Glutamatergic neuron (in vitro differentiated cells): ENCODE measurements around the gene ABI1. TPM values are rescaled to one million over a fixed set of nuclear protein-coding genes. Genes with fewer than 3 reads are reported as not detected.
A peak's percentile ranks its signal among the peaks of the same experiment; 100 is the strongest.

Source experiments
- DNase-seq: peaks from one replicate; pipeline ENCODE4 v3.0.0; 2022
- H3K27ac Mint-ChIP-seq: one replicate; pipeline ENCODE4 v1.8.0; 2020; ENCODE audit warnings: mild to moderate bottlenecking, mixed read lengths, inconsistent platforms; ENCODE audit not compliant: unreplicated experiment
- H3K27me3 Mint-ChIP-seq: one replicate; pipeline ENCODE4 v1.8.0; 2020; ENCODE audit warnings: mild to moderate bottlenecking, moderate library complexity, mixed read lengths, inconsistent platforms; ENCODE audit not compliant: unreplicated experiment
- H3K36me3 Mint-ChIP-seq: one replicate; pipeline ENCODE4 v1.8.0; 2020; ENCODE audit warnings: mild to moderate bottlenecking, mixed read lengths, inconsistent platforms; ENCODE audit not compliant: unreplicated experiment
- H3K4me1 Mint-ChIP-seq: one replicate; pipeline ENCODE4 v1.8.0; 2020; ENCODE audit warnings: mild to moderate bottlenecking, low read depth, mixed read lengths, inconsistent platforms; ENCODE audit not compliant: unreplicated experiment
- H3K4me3 Mint-ChIP-seq: one replicate; pipeline ENCODE4 v1.8.0; 2020; ENCODE audit warnings: mild to moderate bottlenecking, mixed read lengths, inconsistent platforms; ENCODE audit not compliant: unreplicated experiment
- H3K9me3 Mint-ChIP-seq: one replicate; pipeline ENCODE4 v1.8.0; 2020; ENCODE audit warnings: mild to moderate bottlenecking, moderate library complexity, mixed read lengths, inconsistent platforms; ENCODE audit not compliant: unreplicated experiment
- total RNA-seq: library from RNA; stranded (reverse); fragmentation: NEBNext Ultra II Directional; extraction: Animal tissue kit (Norgen Biotek cat#: 25700); gene quantifications from one replicate; pipeline ENCODE4 v1.2.1, GENCODE V29; 2021; ENCODE audit not compliant: unreplicated experiment
- TF ChIP-seq, protein P1 (sequence below): fragments of 200-600 bp; sonication (generic); IDR thresholded peaks from one replicate; pipeline ENCODE4 v1.5.0; 2021; ENCODE audit not compliant: partially characterized antibody, unreplicated experiment

The ABI1 gene
- total RNA-seq, 1 donor from 2014 or later = 37.3 TPM

DNA sequence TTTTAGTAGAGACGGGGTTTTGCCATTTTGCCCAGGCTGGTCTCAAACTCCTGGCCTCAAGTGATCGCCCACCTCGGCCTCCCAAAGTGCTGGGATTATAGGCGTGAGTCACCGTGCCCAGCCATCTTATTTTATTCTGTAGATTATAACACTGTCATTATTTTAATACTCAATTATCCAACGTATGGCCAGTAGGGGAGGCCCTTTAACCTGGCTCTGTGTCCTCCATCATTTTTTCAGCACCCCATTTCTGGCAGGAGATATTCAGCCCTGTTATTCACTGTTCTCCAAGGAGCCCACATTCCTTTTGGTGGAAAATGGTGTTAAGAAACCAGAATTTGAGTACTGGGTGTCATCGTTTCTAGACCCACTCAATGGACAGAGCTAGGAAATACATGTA is 131.8 kb downstream of the ABI1 start:
- no peak overlapping the region for H3K4me3 Mint-ChIP-seq
- H3K27me3 Mint-ChIP-seq = peaks cover 2% of the 10 kb centered on the region
- H3K4me1 Mint-ChIP-seq = peaks cover 6% of the 10 kb centered on the region
- DNase-seq = no peak
- no peak overlapping the region for H3K27ac Mint-ChIP-seq
- TF ChIP-seq, protein P1, sequence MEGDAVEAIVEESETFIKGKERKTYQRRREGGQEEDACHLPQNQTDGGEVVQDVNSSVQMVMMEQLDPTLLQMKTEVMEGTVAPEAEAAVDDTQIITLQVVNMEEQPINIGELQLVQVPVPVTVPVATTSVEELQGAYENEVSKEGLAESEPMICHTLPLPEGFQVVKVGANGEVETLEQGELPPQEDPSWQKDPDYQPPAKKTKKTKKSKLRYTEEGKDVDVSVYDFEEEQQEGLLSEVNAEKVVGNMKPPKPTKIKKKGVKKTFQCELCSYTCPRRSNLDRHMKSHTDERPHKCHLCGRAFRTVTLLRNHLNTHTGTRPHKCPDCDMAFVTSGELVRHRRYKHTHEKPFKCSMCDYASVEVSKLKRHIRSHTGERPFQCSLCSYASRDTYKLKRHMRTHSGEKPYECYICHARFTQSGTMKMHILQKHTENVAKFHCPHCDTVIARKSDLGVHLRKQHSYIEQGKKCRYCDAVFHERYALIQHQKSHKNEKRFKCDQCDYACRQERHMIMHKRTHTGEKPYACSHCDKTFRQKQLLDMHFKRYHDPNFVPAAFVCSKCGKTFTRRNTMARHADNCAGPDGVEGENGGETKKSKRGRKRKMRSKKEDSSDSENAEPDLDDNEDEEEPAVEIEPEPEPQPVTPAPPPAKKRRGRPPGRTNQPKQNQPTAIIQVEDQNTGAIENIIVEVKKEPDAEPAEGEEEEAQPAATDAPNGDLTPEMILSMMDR = no peak
- H3K9me3 Mint-ChIP-seq = no peaks in the 10 kb centered on the region
- H3K36me3 Mint-ChIP-seq = peaks cover 4% of the 10 kb centered on the region

DNA sequence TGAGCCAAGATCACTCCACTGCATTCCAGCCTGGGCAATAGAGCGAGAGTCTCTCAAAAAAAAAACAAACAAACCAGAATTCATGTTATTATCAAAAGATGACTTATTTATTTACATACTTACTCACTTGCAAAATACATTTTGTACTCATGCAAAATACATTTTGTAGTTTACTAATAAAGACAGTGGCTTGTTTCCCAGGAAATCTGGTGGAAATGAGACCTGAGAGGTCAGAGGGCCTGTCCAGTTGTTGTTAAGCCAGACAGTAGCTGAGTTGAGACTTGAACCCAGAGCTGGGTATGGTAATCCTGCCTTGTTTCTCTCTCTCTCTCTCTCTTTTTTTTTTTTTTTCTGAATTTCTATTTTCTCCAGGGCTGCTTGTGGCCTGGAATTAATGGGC is 133.8 kb downstream of the ABI1 start:
- peaks cover 2% of the 10 kb centered on the region for H3K4me1 Mint-ChIP-seq
- peaks cover 2% of the 10 kb centered on the region for H3K27me3 Mint-ChIP-seq
- TF ChIP-seq, protein P1 = no peak
- no peaks in the 10 kb centered on the region for H3K9me3 Mint-ChIP-seq
- no peak overlapping the region for H3K4me3 Mint-ChIP-seq
- no peak overlapping the region for H3K27ac Mint-ChIP-seq
- peaks cover 4% of the 10 kb centered on the region for H3K36me3 Mint-ChIP-seq
- DNase-seq = no peak

DNA sequence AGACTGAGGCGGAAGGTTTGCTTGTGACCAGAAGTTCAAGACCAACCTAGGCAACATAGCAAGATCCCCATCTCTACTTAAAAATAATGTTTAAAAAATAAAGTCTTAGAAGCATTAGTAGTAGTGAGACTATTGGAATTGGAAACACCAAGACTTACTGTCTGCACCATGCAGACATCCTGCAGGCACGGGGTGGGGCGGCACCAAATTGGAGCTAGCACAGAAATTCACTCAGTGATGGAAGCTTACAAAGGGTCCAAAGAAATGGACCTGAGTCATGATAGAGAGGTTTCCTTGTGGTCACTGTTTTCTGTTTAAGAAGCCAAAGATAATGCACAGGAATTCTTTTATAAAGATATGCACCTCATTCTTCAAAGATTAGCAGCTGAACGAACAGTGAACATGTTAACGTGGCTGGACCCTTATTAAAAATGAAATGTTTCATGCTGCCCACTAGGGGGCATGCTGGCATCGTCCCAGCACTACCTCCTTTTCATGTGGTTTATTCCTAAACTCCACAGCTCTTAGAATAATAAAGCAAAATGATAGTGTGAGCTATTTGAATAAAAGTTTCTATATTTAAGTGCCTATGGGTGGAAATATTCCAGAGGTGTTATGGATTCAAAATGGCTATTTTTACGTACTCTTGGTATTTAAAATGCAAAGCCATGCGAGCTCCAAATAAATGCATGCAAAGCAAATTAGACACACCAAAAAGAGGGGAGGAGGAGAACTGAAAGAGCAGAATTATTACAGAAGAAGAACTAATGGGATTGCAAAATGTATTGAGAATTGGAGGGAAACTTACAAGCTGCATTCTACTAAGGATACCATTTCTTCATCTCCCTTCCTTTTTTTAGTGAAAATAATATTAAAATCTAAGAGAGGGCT is 134.7 kb downstream of the ABI1 start:
- DNase-seq = peak; percentile 40
- Mint-ChIP-seq H3K4me3 (no peak overlapping the region), H3K27ac (no peak overlapping the region), H3K27me3 (peaks cover 2% of the 10 kb centered on the region), H3K36me3 (peaks cover 4% of the 10 kb centered on the region), H3K9me3 (no peaks in the 10 kb centered on the region), H3K4me1 (peaks cover 2% of the 10 kb centered on the region)
- TF ChIP-seq, protein P1 = peak; percentile 91

DNA sequence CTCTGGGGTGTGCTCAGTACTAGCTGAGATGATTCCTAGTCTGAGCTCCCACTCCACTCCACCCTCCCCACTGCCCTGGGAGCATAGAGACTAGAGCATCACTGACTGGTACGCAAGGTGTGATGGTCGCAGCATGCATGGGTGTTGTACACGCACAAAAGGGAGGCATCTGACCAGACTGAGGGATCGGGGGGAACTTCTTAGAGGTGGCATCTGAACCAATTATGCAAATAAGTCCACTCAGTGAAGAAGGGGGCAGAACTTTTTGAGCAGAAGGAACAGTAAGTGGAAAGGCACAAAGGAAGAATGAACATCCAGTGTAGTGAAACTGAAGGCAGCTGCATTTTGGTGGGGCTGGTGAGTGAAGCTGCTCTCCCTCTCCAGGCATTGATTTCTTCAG is 137.7 kb downstream of the ABI1 start:
- H3K27me3 Mint-ChIP-seq = no peaks in the 10 kb centered on the region
- no peaks in the 10 kb centered on the region for H3K36me3 Mint-ChIP-seq
- H3K27ac Mint-ChIP-seq = no peak overlapping the region

More for the DNA sequence above, 137.7 kb downstream of the ABI1 start:
- Mint-ChIP-seq H3K9me3 (no peaks in the 10 kb centered on the region), H3K4me1 (peaks cover 2% of the 10 kb centered on the region), H3K4me3 (no peak overlapping the region)
- TF ChIP-seq, protein P1 = no peak
- DNase-seq = no peak
